ENCODE data around the gene MVP. TPM values are rescaled to one million over a fixed set of nuclear protein-coding genes. Genes with fewer than 3 reads are reported as not detected.
A peak's percentile ranks its signal among the peaks of the same experiment; 100 is the strongest.

Gene MVP
- total RNA-seq, 1 experiment from 2014 or later = 75.1 TPM

- Histone ChIP-seq H4K20me1 (ENCODE audit: insufficient read depth) (no peaks in the 10 kb centered on the region; the same call in 1 of the 2 replicates), H3K4me2 (ENCODE audit: low read length) (peak overlapping the region; percentile 78), H3K27me3 (ENCODE audit: insufficient read depth, low read length) (no peaks in the 10 kb centered on the region), H3K4me3 (replicated peaks in 1 of 2; ENCODE audit: low read depth in 1 of 2, low read length in 2 of 2) (peak overlapping the region; percentile 87 to 98), H3K4me1 (ENCODE audit: control insufficient read depth in 1 of 2, insufficient read depth in 2 of 2, low read length in 2 of 2) (peaks cover 42 to 79% of the 10 kb centered on the region in 2 experiments), H3K79me2 (ENCODE audit: insufficient read depth, low read length) (peaks cover 61% of the 10 kb centered on the region), H3K36me3 (ENCODE audit: control insufficient read depth in 1 of 2, insufficient read depth in 2 of 2, low read length in 2 of 2) (peaks cover 0 to 8% of the 10 kb centered on the region in 2 experiments; a peak in 2 of 4 replicates), H3K9me3 (ENCODE audit: control insufficient read depth in 1 of 2, insufficient read depth in 1 of 2, low read depth in 1 of 2, low read length in 2 of 2) (no peaks in the 10 kb centered on the region), H3K9me2 (ENCODE audit: insufficient read depth) (no peaks in the 10 kb centered on the region), H2AFZ (ENCODE audit: low read depth, low read length, poor library complexity, severe bottlenecking) (no peak overlapping the region), H3K9ac (ENCODE audit: low read length) (peak overlapping the region; percentile 97), H3K27ac (ENCODE audit: low read depth, low read length) (peak overlapping the region; percentile 98)
- ATAC-seq (no peak), DNase-seq (ENCODE audit: low read depth, low spot score) (no peak)
- ChIA-PET POLR2A (interaction anchor here (1.0 to 1.6 kb wide), 2 partner anchors 10 to 28 kb away, joined by 3 to 6 read pairs; partner anchors contain the start of gene KIF22), RAD21 (ENCODE audit: low non-redundant PET in 1 of 2, low total read pairs in 2 of 2, uncharacterized antibody in 2 of 2, unreplicated experiment in 2 of 2) (no interaction called here), CTCF (interaction anchor here (0.7 to 1.5 kb wide), 3 partner anchors 10 to 117 kb away, joined by 5 to 11 read pairs (median 5); no protein-coding TSS in a partner anchor)
- intact Hi-C loops (cut with micrococcal nuclease) = loop anchor here (5.0 kb wide), 1 partner anchor 44 kb away; the partner anchor contains the start of gene CDIPT
- TF ChIP-seq MAX (IDR thresholded peaks at IDR 0.05) (no peak), CEBPB (IDR thresholded peaks at IDR 0.05; ENCODE audit: low read depth) (no peak), RAD21 (IDR thresholded peaks at IDR 0.05; ENCODE audit: low read depth) (no peak), ZBTB33 (IDR thresholded peaks at IDR 0.05; ENCODE audit: extremely low read depth, insufficient replicate concordance, low read length) (no peak)
- no TSS peak for BruUV-seq (replicated peaks)
These were observed 2.2 kb upstream of the MVP start for GRCh38 chr16:29818082-29818481.

- BruUV-seq (replicated peaks) = no TSS peak
- ChIA-PET CTCF (interaction anchor here (0.8 to 3.3 kb wide), 7 partner anchors 11 to 202 kb away, joined by 3 to 28 read pairs (median 4); partner anchors contain the start of genes CDIPT, SEZ6L2 and TAOK2), POLR2A (interaction anchor here (0.7 to 4.3 kb wide), 7 partner anchors 10 to 201 kb away, joined by 3 to 14 read pairs (median 4); partner anchors contain the start of genes CDIPT, KIF22 and MAZ), RAD21 (ENCODE audit: low non-redundant PET in 1 of 2, low total read pairs in 2 of 2, uncharacterized antibody in 2 of 2, unreplicated experiment in 2 of 2) (interaction anchor here in 1 of 2 experiments (0.6 to 2.0 kb wide), 2 partner anchors 29 to 141 kb away, joined by 6 to 8 read pairs; no protein-coding TSS in a partner anchor)
- H3K27me3 ChIP-seq (ENCODE audit: insufficient read depth, low read length) = no peaks in the 10 kb centered on the region
- H4K20me1 ChIP-seq (ENCODE audit: insufficient read depth) = no peaks in the 10 kb centered on the region; the same call in 1 of the 2 replicates
- H3K4me3 ChIP-seq (replicated peaks in 1 of 2; ENCODE audit: low read depth in 1 of 2, low read length in 2 of 2) = peak overlapping the region; percentile 74 to 86
- H3K4me2 ChIP-seq (ENCODE audit: low read length) = peak overlapping the region; percentile 78
- H3K36me3 ChIP-seq (ENCODE audit: control insufficient read depth in 1 of 2, insufficient read depth in 2 of 2, low read length in 2 of 2) = peaks cover 0 to 8% of the 10 kb centered on the region in 2 experiments; a peak in 2 of 4 replicates
- intact Hi-C loops (cut with micrococcal nuclease) = loop anchor here (5.0 kb wide), 1 partner anchor 43 kb away; the partner anchor contains the start of gene CDIPT
- H3K79me2 ChIP-seq (ENCODE audit: insufficient read depth, low read length) = peaks cover 75% of the 10 kb centered on the region
- H2AFZ ChIP-seq (ENCODE audit: low read depth, low read length, poor library complexity, severe bottlenecking) = no peak overlapping the region
- DNase-seq (ENCODE audit: low read depth, low spot score) (no peak), ATAC-seq (no peak)
- no peaks in the 10 kb centered on the region for H3K9me2 ChIP-seq (ENCODE audit: insufficient read depth)
- peak overlapping the region; percentile 67; the same call in 1 of the 2 replicates for H3K9ac ChIP-seq (ENCODE audit: low read length)
- no peaks in the 10 kb centered on the region for H3K9me3 ChIP-seq (ENCODE audit: control insufficient read depth in 1 of 2, insufficient read depth in 1 of 2, low read depth in 1 of 2, low read length in 2 of 2)
- H3K27ac ChIP-seq (ENCODE audit: low read depth, low read length) = peak overlapping the region; percentile 98
- peaks cover 55 to 88% of the 10 kb centered on the region in 2 experiments for H3K4me1 ChIP-seq (ENCODE audit: control insufficient read depth in 1 of 2, insufficient read depth in 2 of 2, low read length in 2 of 2)
- TF ChIP-seq TCF7L2 (IDR thresholded peaks at IDR 0.05; ENCODE audit: borderline replicate concordance, extremely low read depth, insufficient read depth, insufficient read length) (no peak), CTCF (IDR thresholded peaks at IDR 0.05 in 2 of 3, conservative IDR thresholded peaks at IDR 0.05 in 1 of 3; ENCODE audit: borderline replicate concordance in 1 of 3, insufficient read depth in 1 of 3, low read depth in 2 of 3, low read length in 2 of 3) (peak in 2 of 3 experiments; percentile 53 to 59; a peak in 4 of 6 replicates), EZH2 (IDR thresholded peaks at IDR 0.05) (no peak), REST (IDR thresholded peaks at IDR 0.05; ENCODE audit: low read depth) (no peak)
These were observed 756 bp upstream of the MVP start for GRCh38 chr16:29819506-29819905.

All from HCT116 (cell line).